HG03108 (cell line): ENCODE results near the gene C2orf80.
"Not testable (repeated sequence)": the region's sequence is repeated elsewhere in the genome, so short reads cannot be mapped to it uniquely, and the experiment has no call there.

Experiments
- ATAC-seq: cut with Tn5 transposase; IDR thresholded peaks from one replicate; pipeline ENCODE4 v1.9.1; 2021; ENCODE audit warnings: moderate library complexity; ENCODE audit not compliant: unreplicated experiment

C2orf80 gene

GRCh38 chr2:208136716-208137094 lies 53.1 kb downstream of the C2orf80 start:
- ATAC-seq = no peak

GRCh38 chr2:208135794-208136715 lies 53.8 kb downstream of the C2orf80 start:
- ATAC-seq = no peak

- ATAC-seq = peak; percentile 70
Measured at GRCh38 chr2:208134928-208135586, 54.8 kb downstream of the C2orf80 start.

- no peak for ATAC-seq
Measured at GRCh38 chr2:208130712-208131110, 59.1 kb downstream of the C2orf80 start.

GRCh38 chr2:208129744-208130711 lies 59.8 kb downstream of the C2orf80 start, which contains the start of gene CRYGC:
CRYGC (minus strand) TSS chr2:208129828; CDS start chr2:208129792, 36 bp downstream.
- no peak for ATAC-seq

GRCh38 chr2:208128136-208128535 lies 61.7 kb downstream of the C2orf80 start:
- no peak for ATAC-seq

- ATAC-seq = no peak
Measured at GRCh38 chr2:208127090-208127489, 62.7 kb downstream of the C2orf80 start.

- no peak for ATAC-seq
Measured at GRCh38 chr2:208125251-208125650, 64.6 kb downstream of the C2orf80 start.

GRCh38 chr2:208124013-208124715 lies 65.7 kb downstream of the C2orf80 start, which contains the start of gene CRYGD:
CRYGD (minus strand) TSS chr2:208124524; CDS start chr2:208124473, 51 bp downstream.
- not testable (repeated sequence) for ATAC-seq

GRCh38 chr2:208122248-208122647 lies 67.6 kb downstream of the C2orf80 start:
- ATAC-seq = no peak

- no peak for ATAC-seq
Measured at GRCh38 chr2:208118918-208119317, 70.9 kb downstream of the C2orf80 start.

- not testable (repeated sequence) for ATAC-seq
Measured at GRCh38 chr2:208117390-208117789, 72.4 kb downstream of the C2orf80 start.
